ENCODE results near the gene UNK.

DNA sequence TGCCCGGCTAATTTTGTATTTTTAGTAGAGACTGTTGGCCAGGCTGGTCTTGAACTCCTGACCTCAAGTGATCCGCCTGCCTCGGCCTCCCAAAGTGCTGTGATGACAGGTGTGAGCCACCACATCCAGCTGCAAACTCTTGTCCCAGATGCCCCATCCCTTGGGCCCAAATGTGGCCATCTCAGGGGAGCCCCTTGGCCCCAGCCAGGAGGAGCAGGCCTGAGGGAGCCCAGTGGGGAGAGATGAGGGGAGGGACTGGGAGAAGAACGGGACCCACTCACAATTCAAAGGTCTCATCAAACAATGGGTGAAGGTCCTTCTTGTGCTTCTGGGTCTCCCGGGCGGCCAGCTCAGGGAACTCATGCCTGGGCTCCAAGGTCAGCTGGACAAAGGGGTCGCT is 45.1 kb downstream of the UNK start:
- TF ChIP-seq, protein P1, sequence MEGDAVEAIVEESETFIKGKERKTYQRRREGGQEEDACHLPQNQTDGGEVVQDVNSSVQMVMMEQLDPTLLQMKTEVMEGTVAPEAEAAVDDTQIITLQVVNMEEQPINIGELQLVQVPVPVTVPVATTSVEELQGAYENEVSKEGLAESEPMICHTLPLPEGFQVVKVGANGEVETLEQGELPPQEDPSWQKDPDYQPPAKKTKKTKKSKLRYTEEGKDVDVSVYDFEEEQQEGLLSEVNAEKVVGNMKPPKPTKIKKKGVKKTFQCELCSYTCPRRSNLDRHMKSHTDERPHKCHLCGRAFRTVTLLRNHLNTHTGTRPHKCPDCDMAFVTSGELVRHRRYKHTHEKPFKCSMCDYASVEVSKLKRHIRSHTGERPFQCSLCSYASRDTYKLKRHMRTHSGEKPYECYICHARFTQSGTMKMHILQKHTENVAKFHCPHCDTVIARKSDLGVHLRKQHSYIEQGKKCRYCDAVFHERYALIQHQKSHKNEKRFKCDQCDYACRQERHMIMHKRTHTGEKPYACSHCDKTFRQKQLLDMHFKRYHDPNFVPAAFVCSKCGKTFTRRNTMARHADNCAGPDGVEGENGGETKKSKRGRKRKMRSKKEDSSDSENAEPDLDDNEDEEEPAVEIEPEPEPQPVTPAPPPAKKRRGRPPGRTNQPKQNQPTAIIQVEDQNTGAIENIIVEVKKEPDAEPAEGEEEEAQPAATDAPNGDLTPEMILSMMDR (conservative IDR thresholded peaks at IDR 0.05; ENCODE audit: low read length) = no peak
- no peak for TF ChIP-seq EZH2phosphoT487 (IDR thresholded peaks at IDR 0.05; ENCODE audit: borderline replicate concordance, low read depth, low read length)

All from OCI-LY7 (cell line).